HG03175 (cell line): ENCODE data around the gene CYBA.

Experiments used
- ATAC-seq: cut with Tn5 transposase; IDR thresholded peaks from one replicate; pipeline ENCODE4 v1.9.1; 2021; ENCODE audit warnings: mild to moderate bottlenecking, moderate library complexity; ENCODE audit not compliant: unreplicated experiment

The CYBA gene

GRCh38 chr16:88662843-88663606 is 12.2 kb upstream of the CYBA start, which contains the start of gene MVD:
MVD (minus strand) TSS chr16:88663091; CDS start chr16:88663080, 11 bp downstream.
- peak; percentile 97 for ATAC-seq

GRCh38 chr16:88662222-88662842 is 11.5 kb upstream of the CYBA start:
- peak; percentile 8 for ATAC-seq

GRCh38 chr16:88661468-88661867 is 10.6 kb upstream of the CYBA start:
- no peak for ATAC-seq

- ATAC-seq = no peak
These were observed 8.3 kb upstream of the CYBA start for GRCh38 chr16:88659160-88659559.

GRCh38 chr16:88658714-88659113 is 7.9 kb upstream of the CYBA start:
- ATAC-seq = no peak

- ATAC-seq = no peak
These were observed 6.5 kb upstream of the CYBA start for GRCh38 chr16:88657371-88657770.

- no peak for ATAC-seq
These were observed 5.6 kb upstream of the CYBA start for GRCh38 chr16:88656291-88656980.

- ATAC-seq = no peak
These were observed 5.0 kb upstream of the CYBA start for GRCh38 chr16:88655733-88656281.

GRCh38 chr16:88655053-88655732 is 4.3 kb upstream of the CYBA start:
- ATAC-seq = no peak

- ATAC-seq = no peak
These were observed 3.7 kb upstream of the CYBA start for GRCh38 chr16:88654363-88655052.

- no peak for ATAC-seq
These were observed 2.9 kb upstream of the CYBA start for GRCh38 chr16:88653596-88654362.

- ATAC-seq = no peak
These were observed 2.2 kb upstream of the CYBA start for GRCh38 chr16:88653101-88653500.

GRCh38 chr16:88652762-88653063 is 1.9 kb upstream of the CYBA start:
- no peak for ATAC-seq

- ATAC-seq = no peak
These were observed 1.3 kb upstream of the CYBA start for GRCh38 chr16:88651989-88652761.

GRCh38 chr16:88651276-88651988 is 579 bp upstream of the CYBA start:
- ATAC-seq = peak; percentile 77

GRCh38 chr16:88649924-88650748 is 717 bp downstream of the CYBA start:
- peak; percentile 10 for ATAC-seq

GRCh38 chr16:88649195-88649923 is 1.5 kb downstream of the CYBA start:
- ATAC-seq = no peak
